Astrocyte of the spinal cord (primary cell): Measurements from ENCODE around the gene MYO15B.

Experiments used
- DNase-seq: peaks from one replicate; pipeline ENCODE4 v3.0.0; 2011; ENCODE audit warnings: low read depth, low spot score
- H3K4me3 ChIP-seq: 2 replicates; pipeline ENCODE4 v1.5.1; 2011; ENCODE audit warnings: low read depth, mild to moderate bottlenecking, low read length, moderate library complexity
- in situ Hi-C: cut with HindIII; loops from 2 replicates; pipeline ENCODE4 v1.10.0; 2017; ENCODE audit warnings: low sequenced_read_pairs
- TF ChIP-seq, protein P1 (sequence below): IDR thresholded peaks from 2 replicates; pipeline ENCODE4 v1.5.1; 2012; ENCODE audit warnings: low read depth, mild to moderate bottlenecking, low read length, inconsistent platforms

The MYO15B gene

GRCh38 chr17:75546181-75546580 is 41.4 kb upstream of the MYO15B start:
- TF ChIP-seq, protein P1, sequence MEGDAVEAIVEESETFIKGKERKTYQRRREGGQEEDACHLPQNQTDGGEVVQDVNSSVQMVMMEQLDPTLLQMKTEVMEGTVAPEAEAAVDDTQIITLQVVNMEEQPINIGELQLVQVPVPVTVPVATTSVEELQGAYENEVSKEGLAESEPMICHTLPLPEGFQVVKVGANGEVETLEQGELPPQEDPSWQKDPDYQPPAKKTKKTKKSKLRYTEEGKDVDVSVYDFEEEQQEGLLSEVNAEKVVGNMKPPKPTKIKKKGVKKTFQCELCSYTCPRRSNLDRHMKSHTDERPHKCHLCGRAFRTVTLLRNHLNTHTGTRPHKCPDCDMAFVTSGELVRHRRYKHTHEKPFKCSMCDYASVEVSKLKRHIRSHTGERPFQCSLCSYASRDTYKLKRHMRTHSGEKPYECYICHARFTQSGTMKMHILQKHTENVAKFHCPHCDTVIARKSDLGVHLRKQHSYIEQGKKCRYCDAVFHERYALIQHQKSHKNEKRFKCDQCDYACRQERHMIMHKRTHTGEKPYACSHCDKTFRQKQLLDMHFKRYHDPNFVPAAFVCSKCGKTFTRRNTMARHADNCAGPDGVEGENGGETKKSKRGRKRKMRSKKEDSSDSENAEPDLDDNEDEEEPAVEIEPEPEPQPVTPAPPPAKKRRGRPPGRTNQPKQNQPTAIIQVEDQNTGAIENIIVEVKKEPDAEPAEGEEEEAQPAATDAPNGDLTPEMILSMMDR = no peak
- DNase-seq = no peak
- in situ Hi-C loops = no loop called here
- no peak overlapping the region for H3K4me3 ChIP-seq

GRCh38 chr17:75547091-75547490 is 40.5 kb upstream of the MYO15B start:
- TF ChIP-seq, protein P1 = no peak
- in situ Hi-C loops = no loop called here
- no peak overlapping the region for H3K4me3 ChIP-seq
- no peak for DNase-seq

DNA sequence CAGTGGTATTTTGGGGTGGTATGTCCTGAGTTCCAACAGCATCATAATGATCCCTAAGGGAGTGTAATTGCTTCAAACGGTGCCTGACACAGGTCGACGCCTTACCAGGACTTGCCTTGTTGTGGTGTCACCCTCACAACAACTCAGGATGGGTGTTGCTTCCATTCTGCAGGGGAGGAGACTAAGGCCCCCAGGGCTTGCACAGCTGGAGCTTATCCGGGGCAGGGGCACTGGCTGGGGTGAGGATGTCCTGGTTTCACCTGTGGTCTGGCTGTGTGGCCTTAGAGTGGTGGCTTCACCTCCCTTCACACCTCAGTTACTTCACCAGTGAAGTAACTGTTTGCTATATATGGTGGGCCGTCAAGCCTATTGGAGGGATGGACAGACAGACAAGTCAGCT is 38.8 kb upstream of the MYO15B start:
- TF ChIP-seq, protein P1 = no peak
- DNase-seq = no peak
- no peak overlapping the region for H3K4me3 ChIP-seq
- in situ Hi-C loops = no loop called here

DNA sequence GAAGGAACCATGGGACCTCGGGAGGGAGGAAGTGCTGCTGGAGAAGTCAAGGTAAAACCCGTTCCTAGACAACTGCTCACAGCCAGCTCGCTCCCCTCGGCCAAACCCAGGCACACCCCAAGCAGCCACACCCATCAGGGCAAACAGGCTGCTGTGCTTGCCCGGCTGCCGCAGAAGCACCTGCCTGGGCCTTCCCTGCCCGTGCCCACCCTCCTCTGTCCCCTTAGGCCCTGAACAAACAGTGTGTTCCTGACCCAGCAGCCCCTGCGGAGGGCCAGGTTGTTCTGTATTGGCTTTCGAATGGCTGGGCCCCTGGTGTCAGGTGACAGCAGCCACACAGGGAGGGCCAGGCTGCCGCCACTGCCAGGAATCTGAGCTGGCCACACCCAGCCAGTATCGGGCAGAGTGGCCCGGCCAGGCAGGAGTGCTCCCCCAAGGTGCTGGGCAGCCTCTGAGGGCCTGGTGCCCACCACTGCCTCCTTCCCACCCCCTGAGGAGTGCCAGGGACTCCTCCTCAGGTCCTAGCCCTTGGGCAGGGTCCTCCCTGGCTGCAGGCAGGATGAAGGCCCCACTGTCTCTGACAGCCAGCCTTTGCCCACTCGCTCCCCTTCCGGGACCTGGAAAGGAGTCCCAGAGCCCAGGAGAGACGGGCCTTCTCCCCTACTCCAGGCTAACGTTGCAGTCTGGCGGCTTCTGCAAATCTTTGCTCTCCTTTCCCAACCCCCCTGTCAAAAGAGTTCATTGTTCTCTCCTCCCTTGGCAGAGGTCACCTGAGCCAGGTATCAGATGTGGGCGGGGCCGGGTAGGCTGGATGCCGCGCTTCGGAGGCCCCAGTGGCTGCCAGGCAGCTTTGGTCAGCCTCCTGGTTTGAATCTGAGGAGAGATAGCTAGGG is 38.1 kb upstream of the MYO15B start:
- no peak for DNase-seq
- TF ChIP-seq, protein P1 = no peak
- in situ Hi-C loops = no loop called here
- H3K4me3 ChIP-seq = no peak overlapping the region

- H3K4me3 ChIP-seq = no peak overlapping the region
- no peak for DNase-seq
- in situ Hi-C loops = no loop called here
- TF ChIP-seq, protein P1 = no peak
These were observed 37.5 kb upstream of the MYO15B start for GRCh38 chr17:75550139-75550465.

- TF ChIP-seq, protein P1 = no peak
- DNase-seq = no peak
- in situ Hi-C loops = no loop called here
- no peak overlapping the region for H3K4me3 ChIP-seq
These were observed 36.3 kb upstream of the MYO15B start for GRCh38 chr17:75551266-75551665.
